Smooth muscle cell of the umbilical artery (primary cell): ENCODE measurements around the gene PYDC1. TPM values are rescaled to one million over a fixed set of nuclear protein-coding genes. Genes with fewer than 3 reads are reported as not detected.

Experiments
- total RNA-seq: library from RNA; depleted of rRNA; stranded (reverse); fragments of >200 nt; gene quantifications from 2 replicates; pipeline ENCODE4 v1.2.3, GENCODE V29; 2014

The PYDC1 gene
- not detected in 2 replicates for total RNA-seq

GRCh38 chr16:31216422-31217135, at the start of gene PYDC1:
TSS of gene PYDC1 (minus strand) at chr16:31217135. CDS start at chr16:31217028, 107 bp downstream.

GRCh38 chr16:31213877-31214707, 2.8 kb downstream of the PYDC1 start, which contains the start of gene TRIM72:
TSS of gene TRIM72 (plus strand) at chr16:31214119. CDS start at chr16:31214739, 620 bp downstream.

GRCh38 chr16:31202414-31203375, 14.2 kb downstream of the PYDC1 start, which contains the start of gene PYCARD:
TSS of gene PYCARD (minus strand) at chr16:31202760. CDS start at chr16:31202690, 70 bp downstream.

GRCh38 chr16:31179747-31180459, 37.0 kb downstream of the PYDC1 start, which contains the start of gene FUS:
TSS of gene FUS (plus strand) at chr16:31180139. CDS start at chr16:31180215, 76 bp downstream.

Other genes with a start within 250 kb of the PYDC1 start
- gene HSD3B7, start 231.9 kb downstream of the PYDC1 start, total RNA-seq: 11.6 and 13.4 TPM in 2 replicates
- gene STX1B, start 206.5 kb downstream of the PYDC1 start, total RNA-seq: 0.59 and 2.8 TPM in 2 replicates
- gene STX4, start 183.6 kb downstream of the PYDC1 start, total RNA-seq: 23.2 and 29.7 TPM in 2 replicates
- gene ZNF668, start 142.9 kb downstream of the PYDC1 start, total RNA-seq: 8.3 and 9.8 TPM in 2 replicates
- gene ZNF646, start 142.7 kb downstream of the PYDC1 start, total RNA-seq: 9.5 and 16.3 TPM in 2 replicates
- 3.6 and 9.6 TPM in 2 replicates for gene PRSS53, start 128.2 kb downstream of the PYDC1 start, total RNA-seq
- 163 and 273 TPM in 2 replicates for gene VKORC1, start 122.3 kb downstream of the PYDC1 start, total RNA-seq
- 19.3 and 33.3 TPM in 2 replicates for gene BCKDK, start 108.7 kb downstream of the PYDC1 start, total RNA-seq
- 31.5 and 32.1 TPM in 2 replicates for gene KAT8, start 99.5 kb downstream of the PYDC1 start, total RNA-seq
- not detected in 2 replicates for gene PRSS8, start 81.4 kb downstream of the PYDC1 start, total RNA-seq
- gene PRSS36, start 67.1 kb downstream of the PYDC1 start, total RNA-seq: 0.30 TPM in 1 of 2 replicates, not detected in the other
- 45.7 and 65.8 TPM in 2 replicates for gene FUS, start 37.0 kb downstream of the PYDC1 start, total RNA-seq
- 27.3 and 28.7 TPM in 2 replicates for gene PYCARD, start 14.4 kb downstream of the PYDC1 start, total RNA-seq
- gene TRIM72, start 3.0 kb downstream of the PYDC1 start, total RNA-seq: not detected in 2 replicates
- not detected in 2 replicates for gene ITGAM, start 42.8 kb upstream of the PYDC1 start, total RNA-seq
- not detected in 2 replicates for gene ITGAX, start 138.0 kb upstream of the PYDC1 start, total RNA-seq
- not detected in 2 replicates for gene ITGAD, start 176.2 kb upstream of the PYDC1 start, total RNA-seq
- not detected in 2 replicates for gene COX6A2, start 211.2 kb upstream of the PYDC1 start, total RNA-seq
- gene ZNF843, start 225.7 kb upstream of the PYDC1 start, total RNA-seq: 0.30 and 0.42 TPM in 2 replicates
- 6.5 and 9.1 TPM in 2 replicates for gene ARMC5, start 242.4 kb upstream of the PYDC1 start, total RNA-seq